Peyer's patch (tissue), 4 donors: ENCODE measurements around the gene CYP1A2. TPM values are rescaled to one million over a fixed set of nuclear protein-coding genes. Genes with fewer than 3 reads are reported as not detected.

Source experiments
- DNase-seq, 3 donors: peaks; one replicate each; pipeline ENCODE4 v3.0.0-alpha.2; 2017 to 2019
- H3K27ac ChIP-seq, 4 donors: fragments of 200-600 bp; sonication (generic); one replicate each; pipeline ENCODE4 v1.5.1; 2016 to 2019
- H3K27me3 ChIP-seq, 2 donors: fragments of 200-600 bp; sonication (generic); one replicate each; pipeline ENCODE4 v1.5.1; 2019
- H3K36me3 ChIP-seq, 3 donors: fragments of 200-600 bp; sonication (generic); one replicate each; pipeline ENCODE4 v1.5.1; 2016 to 2019
- H3K4me1 ChIP-seq, 4 donors: fragments of 200-600 bp; sonication (generic); one replicate each; pipeline ENCODE4 v1.5.1; 2016 to 2019
- H3K4me3 ChIP-seq, 4 donors: fragments of 200-600 bp; sonication (generic); 1 replicate in 3 of 4; 2 replicates in 1 of 4; pipeline ENCODE4 v1.5.1; 2016 to 2019; ENCODE audit warnings: mild to moderate bottlenecking in 1 of 4
- H3K9me3 ChIP-seq, 4 donors: fragments of 200-600 bp; sonication (generic); one replicate each; pipeline ENCODE4 v1.5.1; 2016 to 2019; ENCODE audit warnings: mild to moderate bottlenecking in 1 of 4
- POLR2A ChIP-seq, 2 donors: fragments of 450-650 bp; IDR thresholded peaks; one replicate each; pipeline ENCODE4 v1.5.1; 2017; ENCODE audit warnings: antibody characterized with exemption in 2 of 2, mild to moderate bottlenecking in 2 of 2, moderate library complexity in 2 of 2
- total RNA-seq, 4 donors: library from RNA; depleted of rRNA; stranded (reverse); fragments of >200 nt; gene quantifications; one replicate each; pipeline ENCODE4 v1.1.0, GENCODE V29; 2016
- TF ChIP-seq, protein P1 (sequence below), 6 experiments: fragments of 450-650 bp in 4 of 6; fragments of 200-600 bp in 2 of 6; sonication (generic) in 1 of 6; IDR thresholded peaks; one replicate each; pipeline ENCODE4 v1.5.1; 2017 to 2019; ENCODE audit warnings: antibody characterized with exemption in 6 of 6, mild to moderate bottlenecking in 3 of 6, moderate library complexity in 1 of 6

CYP1A2 gene
- total RNA-seq, 4 donors from 2014 or later = not detected

DNA sequence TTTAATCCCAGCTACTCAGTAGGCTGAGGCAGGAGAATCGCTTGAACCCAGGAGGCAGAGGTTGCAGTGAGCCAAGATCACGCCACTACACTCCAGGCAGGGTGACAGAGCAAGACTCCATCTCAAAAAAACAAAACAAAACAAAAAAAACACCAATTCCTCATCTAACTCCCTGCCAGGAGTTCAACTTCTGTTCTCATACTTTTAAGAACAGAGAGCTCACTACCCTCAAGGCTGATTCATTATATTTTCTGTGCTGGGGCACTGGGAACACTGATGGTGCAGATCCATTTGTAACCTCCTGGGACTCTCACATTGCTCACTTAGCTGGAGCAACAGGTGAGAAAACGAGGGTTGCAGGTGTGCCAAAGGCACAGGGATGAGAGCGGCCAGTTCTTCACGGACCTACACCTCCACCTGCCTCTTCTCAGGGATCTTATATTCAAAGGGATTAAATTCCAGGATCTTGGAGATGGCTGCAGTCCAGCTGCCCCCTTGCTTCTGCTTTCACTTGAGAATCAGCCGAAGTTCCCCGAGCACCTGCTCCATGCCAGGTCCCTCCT, 20.9 kb downstream of the CYP1A2 start:
- TF ChIP-seq POLR2A (IDR thresholded peaks at IDR 0.05) = no peak
- TF ChIP-seq, protein P1, sequence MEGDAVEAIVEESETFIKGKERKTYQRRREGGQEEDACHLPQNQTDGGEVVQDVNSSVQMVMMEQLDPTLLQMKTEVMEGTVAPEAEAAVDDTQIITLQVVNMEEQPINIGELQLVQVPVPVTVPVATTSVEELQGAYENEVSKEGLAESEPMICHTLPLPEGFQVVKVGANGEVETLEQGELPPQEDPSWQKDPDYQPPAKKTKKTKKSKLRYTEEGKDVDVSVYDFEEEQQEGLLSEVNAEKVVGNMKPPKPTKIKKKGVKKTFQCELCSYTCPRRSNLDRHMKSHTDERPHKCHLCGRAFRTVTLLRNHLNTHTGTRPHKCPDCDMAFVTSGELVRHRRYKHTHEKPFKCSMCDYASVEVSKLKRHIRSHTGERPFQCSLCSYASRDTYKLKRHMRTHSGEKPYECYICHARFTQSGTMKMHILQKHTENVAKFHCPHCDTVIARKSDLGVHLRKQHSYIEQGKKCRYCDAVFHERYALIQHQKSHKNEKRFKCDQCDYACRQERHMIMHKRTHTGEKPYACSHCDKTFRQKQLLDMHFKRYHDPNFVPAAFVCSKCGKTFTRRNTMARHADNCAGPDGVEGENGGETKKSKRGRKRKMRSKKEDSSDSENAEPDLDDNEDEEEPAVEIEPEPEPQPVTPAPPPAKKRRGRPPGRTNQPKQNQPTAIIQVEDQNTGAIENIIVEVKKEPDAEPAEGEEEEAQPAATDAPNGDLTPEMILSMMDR (IDR thresholded peaks at IDR 0.05) = no peak
- no peak for DNase-seq
- no peak overlapping the region for H3K27ac ChIP-seq
- H3K9me3 ChIP-seq = no peaks in the 10 kb centered on the region
- H3K4me3 ChIP-seq = no peak overlapping the region
- H3K36me3 ChIP-seq = no peaks in the 10 kb centered on the region
- no peaks in the 10 kb centered on the region for H3K27me3 ChIP-seq
- peaks cover 0 to 25% (median 17%) of the 10 kb centered on the region in 4 donors for H3K4me1 ChIP-seq

DNA sequence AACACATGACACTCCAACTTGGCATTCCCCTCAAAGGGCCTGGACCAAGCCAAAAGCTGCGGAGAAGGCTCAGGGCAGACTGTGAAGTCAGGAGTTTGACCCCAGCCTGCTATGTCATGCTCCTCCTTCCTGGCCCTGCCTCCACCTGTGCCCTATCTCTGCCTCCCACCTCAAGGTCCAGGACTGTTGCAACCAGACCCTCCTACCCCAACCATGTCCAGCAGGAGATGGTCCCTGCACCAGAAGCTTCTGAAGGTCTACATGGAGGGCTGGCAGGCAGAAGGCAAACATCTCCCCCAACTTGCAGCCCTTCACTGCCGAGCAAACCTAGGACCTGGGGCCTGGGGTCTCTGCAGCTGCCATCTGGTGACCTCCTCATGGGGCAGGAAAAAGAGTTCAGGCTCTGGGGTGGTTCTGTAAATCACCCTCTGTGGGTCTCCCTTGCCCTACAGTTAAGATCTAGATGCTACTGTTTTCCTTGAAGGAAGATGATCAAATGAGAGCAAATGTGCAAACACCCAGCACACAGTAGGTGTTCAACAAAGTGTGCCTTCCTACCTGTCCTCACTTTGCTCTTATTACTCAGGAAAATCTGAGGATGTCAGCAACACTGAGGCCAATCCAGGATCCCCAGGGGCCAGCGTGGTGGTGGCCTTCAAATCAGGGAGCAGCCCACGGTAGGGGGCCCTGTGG, 21.7 kb downstream of the CYP1A2 start:
- Histone ChIP-seq H3K27me3 (no peaks in the 10 kb centered on the region), H3K36me3 (no peaks in the 10 kb centered on the region), H3K27ac (no peak overlapping the region), H3K4me3 (no peak overlapping the region), H3K9me3 (no peaks in the 10 kb centered on the region), H3K4me1 (peaks cover 0 to 31% (median 23%) of the 10 kb centered on the region in 4 donors)
- no peak for DNase-seq
- TF ChIP-seq, protein P1 (IDR thresholded peaks at IDR 0.05) = no peak
- TF ChIP-seq POLR2A (IDR thresholded peaks at IDR 0.05) = no peak

DNA sequence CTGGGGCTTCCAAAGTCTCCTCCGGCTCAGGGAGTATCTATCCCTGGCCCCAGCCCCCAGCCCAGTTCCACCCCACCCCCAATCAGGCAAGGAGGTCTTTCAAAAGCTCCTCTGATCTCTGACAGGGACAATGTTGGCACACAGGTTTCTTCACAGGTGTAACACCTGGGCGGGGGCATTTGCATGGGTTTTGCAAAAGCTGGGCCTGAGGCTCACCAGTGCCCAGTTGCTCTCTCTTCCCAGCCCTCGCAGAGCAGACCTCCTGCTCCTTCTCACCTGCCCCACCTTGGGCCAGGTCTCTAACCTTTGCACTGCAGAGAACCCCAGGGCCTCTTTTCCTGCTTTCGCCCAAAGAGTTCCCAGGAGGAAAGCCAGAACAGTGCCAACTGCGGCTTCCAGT, 24.7 kb downstream of the CYP1A2 start:
- TF ChIP-seq, protein P1 (IDR thresholded peaks at IDR 0.05) = no peak
- no peak for TF ChIP-seq POLR2A (IDR thresholded peaks at IDR 0.05)
- Histone ChIP-seq H3K9me3 (no peaks in the 10 kb centered on the region), H3K4me3 (no peak overlapping the region), H3K27ac (peak overlapping the region in 2 of 4 donors; percentile 49 to 69), H3K4me1 (peaks cover 9 to 59% (median 49%) of the 10 kb centered on the region in 4 donors), H3K36me3 (no peaks in the 10 kb centered on the region), H3K27me3 (no peaks in the 10 kb centered on the region)
- DNase-seq = no peak

DNA sequence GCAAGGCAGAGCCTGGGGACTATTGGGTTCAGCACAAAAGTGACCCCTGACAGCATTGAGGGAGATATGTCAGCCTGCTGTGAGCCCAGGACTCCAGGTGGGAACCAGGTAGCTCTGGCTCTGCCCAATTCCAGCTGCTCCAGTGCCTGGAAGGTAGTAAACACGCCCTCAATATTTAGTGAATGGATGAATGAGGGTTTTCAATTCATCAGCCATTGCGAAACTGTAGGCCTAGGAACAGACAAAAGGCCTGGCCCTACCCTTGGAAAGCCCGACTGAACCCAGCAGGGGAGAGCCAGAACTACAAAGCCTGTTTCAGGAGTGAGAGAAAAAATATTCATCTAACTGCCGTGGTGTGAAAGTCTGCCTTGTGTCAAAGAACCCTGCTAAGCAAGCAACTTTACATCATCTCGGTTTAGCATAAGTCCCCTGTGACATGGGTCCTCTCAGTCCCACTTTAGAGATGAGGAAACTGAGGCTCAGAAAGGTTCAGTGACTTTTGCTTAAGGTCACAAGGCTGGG, 25.1 kb downstream of the CYP1A2 start:
- no peaks in the 10 kb centered on the region for H3K36me3 ChIP-seq
- no peak overlapping the region for H3K4me3 ChIP-seq
- no peaks in the 10 kb centered on the region for H3K27me3 ChIP-seq
- no peaks in the 10 kb centered on the region for H3K9me3 ChIP-seq
- H3K27ac ChIP-seq = peak overlapping the region in 2 of 4 donors; percentile 49 to 69
- TF ChIP-seq POLR2A (IDR thresholded peaks at IDR 0.05) = no peak
- TF ChIP-seq, protein P1 (IDR thresholded peaks at IDR 0.05) = no peak
- peaks cover 9 to 64% (median 53%) of the 10 kb centered on the region in 4 donors for H3K4me1 ChIP-seq
- no peak for DNase-seq

DNA sequence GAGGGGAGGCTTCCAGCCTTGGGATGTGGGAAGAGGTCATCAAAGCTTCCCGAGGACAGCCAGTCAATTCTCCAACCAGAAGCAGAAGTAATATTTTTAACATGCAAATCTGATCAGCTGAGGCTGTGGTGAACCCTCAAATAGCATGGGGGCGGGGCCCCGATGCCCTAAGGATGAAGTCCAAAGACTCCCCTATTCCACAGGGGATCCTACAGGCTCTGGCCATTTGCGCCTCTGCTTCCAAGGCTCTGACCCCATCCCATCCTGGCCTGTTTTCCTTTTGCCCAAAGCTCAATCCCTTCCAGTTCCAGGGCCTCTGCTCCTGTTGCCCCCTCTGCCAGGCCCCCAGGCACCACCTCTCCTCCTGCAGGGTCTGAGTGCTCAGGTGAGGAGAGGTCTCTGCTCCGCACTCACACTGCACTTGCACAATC, 26.5 kb downstream of the CYP1A2 start:
- peak overlapping the region in 1 of 4 donors; percentile 97 for H3K27ac ChIP-seq
- H3K4me1 ChIP-seq = peaks cover 15 to 76% (median 59%) of the 10 kb centered on the region in 4 donors
- H3K9me3 ChIP-seq = no peaks in the 10 kb centered on the region
- no peak overlapping the region for H3K4me3 ChIP-seq
- no peak for TF ChIP-seq POLR2A (IDR thresholded peaks at IDR 0.05)
- TF ChIP-seq, protein P1 (IDR thresholded peaks at IDR 0.05) = no peak
- no peaks in the 10 kb centered on the region for H3K36me3 ChIP-seq
- no peaks in the 10 kb centered on the region for H3K27me3 ChIP-seq
- DNase-seq = peak in 2 of 3 donors; percentile 74 to 75
